ENCODE data around the gene ZNF878. TPM values are rescaled to one million over a fixed set of nuclear protein-coding genes. Genes with fewer than 3 reads are reported as not detected.

Gene ZNF878
- total and polyA plus RNA-seq, 9 of the 15 experiments (the other 6 are each of a cell fraction or from before 2014, with no cell fraction given), result 0.30 to 1.4 (median 0.50) TPM

GRCh38 chr19:12035220-12036172, 17.3 kb downstream of the ZNF878 start, which contains the start of gene ZNF433 (continued):
- TF ChIP-seq ZNF280A (IDR thresholded peaks at IDR 0.05; ENCODE audit: low read depth, partially characterized antibody) (no peak), ZFP30 (CRISPR knock-in tag; IDR thresholded peaks at IDR 0.05; ENCODE audit: borderline replicate concordance) (no peak), MEIS2 (IDR thresholded peaks at IDR 0.05; ENCODE audit: partially characterized antibody) (no peak), POLR2A (conservative IDR thresholded peaks at IDR 0.05) (peak; percentile 76), ZNF146 (CRISPR knock-in tag; IDR thresholded peaks at IDR 0.05; ENCODE audit: unreplicated experiment) (no peak), HDAC8 (tag; IDR thresholded peaks at IDR 0.05) (no peak), ZNF507 (tag; conservative IDR thresholded peaks at IDR 0.05) (no peak), HMG20B (CRISPR knock-in tag; IDR thresholded peaks at IDR 0.05) (no peak), NR4A1 (CRISPR knock-in tag; IDR thresholded peaks at IDR 0.05) (no peak), NR4A1 (tag; IDR thresholded peaks at IDR 0.05) (no peak), SETDB1 (IDR thresholded peaks at IDR 0.05; ENCODE audit: low read length) (no peak), KLF16 (IDR thresholded peaks at IDR 0.05) (peak; percentile 80), POLR2G (IDR thresholded peaks at IDR 0.05; ENCODE audit: low read depth, low read length) (peak; percentile 88), ZNF263 (CRISPR knock-in tag; IDR thresholded peaks at IDR 0.05; ENCODE audit: borderline replicate concordance) (no peak)
- TF ChIP-seq, protein P1, sequence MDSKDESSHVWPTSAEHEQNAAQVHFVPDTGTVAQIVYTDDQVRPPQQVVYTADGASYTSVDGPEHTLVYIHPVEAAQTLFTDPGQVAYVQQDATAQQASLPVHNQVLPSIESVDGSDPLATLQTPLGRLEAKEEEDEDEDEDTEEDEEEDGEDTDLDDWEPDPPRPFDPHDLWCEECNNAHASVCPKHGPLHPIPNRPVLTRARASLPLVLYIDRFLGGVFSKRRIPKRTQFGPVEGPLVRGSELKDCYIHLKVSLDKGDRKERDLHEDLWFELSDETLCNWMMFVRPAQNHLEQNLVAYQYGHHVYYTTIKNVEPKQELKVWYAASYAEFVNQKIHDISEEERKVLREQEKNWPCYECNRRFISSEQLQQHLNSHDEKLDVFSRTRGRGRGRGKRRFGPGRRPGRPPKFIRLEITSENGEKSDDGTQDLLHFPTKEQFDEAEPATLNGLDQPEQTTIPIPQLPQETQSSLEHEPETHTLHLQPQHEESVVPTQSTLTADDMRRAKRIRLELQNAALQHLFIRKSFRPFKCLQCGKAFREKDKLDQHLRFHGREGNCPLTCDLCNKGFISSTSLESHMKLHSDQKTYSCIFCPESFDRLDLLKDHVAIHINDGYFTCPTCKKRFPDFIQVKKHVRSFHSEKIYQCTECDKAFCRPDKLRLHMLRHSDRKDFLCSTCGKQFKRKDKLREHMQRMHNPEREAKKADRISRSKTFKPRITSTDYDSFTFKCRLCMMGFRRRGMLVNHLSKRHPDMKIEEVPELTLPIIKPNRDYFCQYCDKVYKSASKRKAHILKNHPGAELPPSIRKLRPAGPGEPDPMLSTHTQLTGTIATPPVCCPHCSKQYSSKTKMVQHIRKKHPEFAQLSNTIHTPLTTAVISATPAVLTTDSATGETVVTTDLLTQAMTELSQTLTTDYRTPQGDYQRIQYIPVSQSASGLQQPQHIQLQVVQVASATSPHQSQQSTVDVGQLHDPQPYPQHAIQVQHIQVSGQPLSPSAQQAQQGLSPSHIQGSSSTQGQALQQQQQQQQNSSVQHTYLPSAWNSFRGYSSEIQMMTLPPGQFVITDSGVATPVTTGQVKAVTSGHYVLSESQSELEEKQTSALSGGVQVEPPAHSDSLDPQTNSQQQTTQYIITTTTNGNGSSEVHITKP (IDR thresholded peaks at IDR 0.05; ENCODE audit: partially characterized antibody), result peak; percentile 6
- TF ChIP-seq, protein P2, sequence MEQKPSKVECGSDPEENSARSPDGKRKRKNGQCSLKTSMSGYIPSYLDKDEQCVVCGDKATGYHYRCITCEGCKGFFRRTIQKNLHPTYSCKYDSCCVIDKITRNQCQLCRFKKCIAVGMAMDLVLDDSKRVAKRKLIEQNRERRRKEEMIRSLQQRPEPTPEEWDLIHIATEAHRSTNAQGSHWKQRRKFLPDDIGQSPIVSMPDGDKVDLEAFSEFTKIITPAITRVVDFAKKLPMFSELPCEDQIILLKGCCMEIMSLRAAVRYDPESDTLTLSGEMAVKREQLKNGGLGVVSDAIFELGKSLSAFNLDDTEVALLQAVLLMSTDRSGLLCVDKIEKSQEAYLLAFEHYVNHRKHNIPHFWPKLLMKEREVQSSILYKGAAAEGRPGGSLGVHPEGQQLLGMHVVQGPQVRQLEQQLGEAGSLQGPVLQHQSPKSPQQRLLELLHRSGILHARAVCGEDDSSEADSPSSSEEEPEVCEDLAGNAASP (IDR thresholded peaks at IDR 0.05), result no peak

Data from K562 (cell line).